Ectodermal cell (in vitro differentiated cells): ENCODE results near the gene A2ML1.

Source experiments
- H3K27ac ChIP-seq: 2 replicates; pipeline ENCODE4 v1.7.0; 2013; ENCODE audit warnings: mild to moderate bottlenecking, low read depth, low read length; ENCODE audit not compliant: insufficient read depth, poor library complexity, severe bottlenecking
- H3K27me3 ChIP-seq: 2 replicates; pipeline ENCODE4 v1.7.0; 2013; ENCODE audit warnings: mild to moderate bottlenecking, low read length; ENCODE audit not compliant: insufficient read depth, control insufficient read depth, poor library complexity, severe bottlenecking
- H3K36me3 ChIP-seq: one replicate; pipeline ENCODE4 v1.7.0; 2013; ENCODE audit warnings: low read length; ENCODE audit not compliant: control insufficient read depth, insufficient read depth
- H3K4me1 ChIP-seq: one replicate; pipeline ENCODE4 v1.7.0; 2013; ENCODE audit warnings: low read length; ENCODE audit not compliant: control insufficient read depth, insufficient read depth
- H3K4me3 ChIP-seq: 2 replicates; pipeline ENCODE4 v1.7.0; 2013; ENCODE audit warnings: low read depth, low read length, control low read depth; ENCODE audit not compliant: insufficient read depth
- H3K9me3 ChIP-seq: 2 replicates; pipeline ENCODE4 v1.7.0; 2013; ENCODE audit warnings: mild to moderate bottlenecking, low read length, moderate library complexity; ENCODE audit not compliant: control insufficient read depth
- WGBS, 2 experiments: methylation state at CpG; one replicate each; pipeline ENCODE4 v1.1.7; 2013; ENCODE audit warnings: missing lambda C conversion rate in 2 of 2; 5-methylcytosine and 5-hydroxymethylcytosine counted together

Gene A2ML1

GRCh38 chr12:8829125-8829518 lies 6.7 kb downstream of the A2ML1 start:
- H3K27ac ChIP-seq, result no peak overlapping the region
- no peak overlapping the region for H3K4me3 ChIP-seq
- 85% methylated on average over 5 of the region's 5 CpGs for WGBS, 2 experiments
- H3K36me3 ChIP-seq, result no peaks in the 10 kb centered on the region
- no peaks in the 10 kb centered on the region for H3K9me3 ChIP-seq
- H3K4me1 ChIP-seq, result peaks cover 3% of the 10 kb centered on the region
- no peaks in the 10 kb centered on the region for H3K27me3 ChIP-seq

- Histone ChIP-seq H3K4me3 (no peak overlapping the region), H3K27me3 (no peaks in the 10 kb centered on the region), H3K36me3 (no peaks in the 10 kb centered on the region), H3K4me1 (peaks cover 8% of the 10 kb centered on the region), H3K9me3 (no peaks in the 10 kb centered on the region), H3K27ac (no peak overlapping the region)
- WGBS, 2 experiments, result 93% methylated on average over 7 of the region's 7 CpGs
Measured at GRCh38 chr12:8829621-8830020, 7.2 kb downstream of the A2ML1 start.

DNA sequence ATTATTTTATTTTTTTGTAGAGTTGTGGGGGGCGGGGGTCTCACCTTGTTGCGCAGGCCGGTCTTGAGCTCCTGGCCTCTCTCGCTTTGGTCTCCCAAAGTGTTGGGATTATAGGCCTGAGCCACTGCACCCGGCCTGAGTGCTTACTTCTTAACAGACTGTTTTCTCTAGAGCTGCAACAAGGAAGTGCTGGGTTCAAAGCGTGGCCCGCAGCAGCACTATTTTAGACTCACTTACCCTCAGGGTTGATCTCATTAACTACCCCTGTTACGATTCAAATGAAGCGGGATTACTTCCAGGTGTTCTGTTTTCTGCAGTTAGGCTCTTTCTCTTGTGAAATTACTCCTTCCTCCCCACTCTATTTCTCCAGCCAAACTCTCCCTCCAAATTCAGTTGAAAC lies 8.7 kb downstream of the A2ML1 start:
- 79 to 87% methylated on average over 9 of the region's 9 CpGs for WGBS, 2 experiments
- Histone ChIP-seq H3K9me3 (no peaks in the 10 kb centered on the region), H3K27ac (no peak overlapping the region), H3K27me3 (no peaks in the 10 kb centered on the region), H3K36me3 (no peaks in the 10 kb centered on the region), H3K4me1 (peaks cover 8% of the 10 kb centered on the region), H3K4me3 (no peak overlapping the region)

DNA sequence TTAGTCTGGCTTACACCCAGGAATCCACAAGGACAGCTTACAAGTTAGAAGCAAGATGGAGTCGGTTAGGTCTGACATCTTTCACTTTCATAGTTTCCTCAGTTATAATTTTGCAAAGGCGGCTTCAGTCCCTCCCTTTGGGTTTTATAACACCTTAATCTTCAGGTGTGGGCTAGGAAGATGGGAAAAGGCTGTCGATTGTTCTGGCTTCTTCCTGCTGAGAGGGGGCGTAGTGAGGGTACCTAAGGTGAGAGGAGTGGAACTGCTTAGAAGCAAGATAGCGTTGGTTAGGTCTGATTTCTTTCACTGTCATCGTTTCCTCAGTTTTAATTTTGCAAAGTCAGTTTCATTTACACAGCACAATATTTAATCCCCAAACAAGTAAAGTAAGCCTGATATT lies 10.1 kb downstream of the A2ML1 start:
- peaks cover 8% of the 10 kb centered on the region for H3K4me1 ChIP-seq
- no peaks in the 10 kb centered on the region for H3K9me3 ChIP-seq
- H3K27ac ChIP-seq, result no peak overlapping the region
- H3K4me3 ChIP-seq, result no peak overlapping the region
- H3K27me3 ChIP-seq, result no peaks in the 10 kb centered on the region
- 90% methylated on average over 6 of the region's 6 CpGs for WGBS, 2 experiments
- H3K36me3 ChIP-seq, result no peaks in the 10 kb centered on the region

- Histone ChIP-seq H3K9me3 (no peaks in the 10 kb centered on the region), H3K4me1 (peaks cover 6% of the 10 kb centered on the region), H3K27ac (no peak overlapping the region), H3K4me3 (no peak overlapping the region), H3K27me3 (no peaks in the 10 kb centered on the region), H3K36me3 (no peaks in the 10 kb centered on the region)
- 9 to 13% methylated on average over 1 of the region's 1 CpG for WGBS, 2 experiments
Measured at GRCh38 chr12:8834230-8834629, 11.8 kb downstream of the A2ML1 start.

GRCh38 chr12:8837291-8837690 lies 14.9 kb downstream of the A2ML1 start:
- H3K36me3 ChIP-seq, result no peaks in the 10 kb centered on the region
- peaks cover 6% of the 10 kb centered on the region for H3K4me1 ChIP-seq
- H3K27me3 ChIP-seq, result no peaks in the 10 kb centered on the region
- no peaks in the 10 kb centered on the region for H3K9me3 ChIP-seq
- WGBS, 2 experiments, result 93 to 94% methylated on average over 9 of the region's 9 CpGs
- H3K27ac ChIP-seq, result no peak overlapping the region
- H3K4me3 ChIP-seq, result no peak overlapping the region

DNA sequence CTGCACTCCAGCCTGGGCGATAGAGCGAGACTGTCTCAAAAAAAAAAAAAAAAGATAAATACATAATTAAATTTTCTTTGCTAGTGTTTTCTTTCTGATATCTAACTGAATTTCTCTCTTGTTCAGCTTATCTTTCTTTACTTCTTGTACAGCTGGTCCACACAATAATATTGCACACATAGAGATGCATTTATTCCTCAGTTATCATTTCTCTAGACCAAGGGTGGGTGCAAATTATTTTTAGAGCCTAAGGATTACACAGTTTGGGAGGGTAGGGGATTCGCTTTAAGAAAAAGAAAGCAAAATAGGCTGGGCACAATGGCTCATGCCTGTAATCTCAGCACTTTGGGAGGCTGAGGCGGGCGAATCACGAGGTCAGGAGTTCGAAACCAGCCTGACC lies 17.9 kb downstream of the A2ML1 start:
- Histone ChIP-seq H3K27me3 (no peaks in the 10 kb centered on the region), H3K4me3 (no peak overlapping the region), H3K36me3 (no peaks in the 10 kb centered on the region), H3K4me1 (no peaks in the 10 kb centered on the region), H3K9me3 (no peaks in the 10 kb centered on the region), H3K27ac (no peak overlapping the region)
- 88 to 97% methylated on average over 5 to 7 of the region's 7 CpGs for WGBS, 2 experiments

- no peaks in the 10 kb centered on the region for H3K36me3 ChIP-seq
- no peaks in the 10 kb centered on the region for H3K27me3 ChIP-seq
- H3K27ac ChIP-seq, result no peak overlapping the region
- WGBS, 2 experiments, result 88 to 91% methylated on average over 7 of the region's 8 CpGs
- H3K4me3 ChIP-seq, result no peak overlapping the region
- no peaks in the 10 kb centered on the region for H3K9me3 ChIP-seq
- H3K4me1 ChIP-seq, result no peaks in the 10 kb centered on the region
Measured at GRCh38 chr12:8840938-8841633, 18.7 kb downstream of the A2ML1 start.

GRCh38 chr12:8841778-8842177 lies 19.4 kb downstream of the A2ML1 start:
- no peak overlapping the region for H3K27ac ChIP-seq
- H3K36me3 ChIP-seq, result no peaks in the 10 kb centered on the region
- no peaks in the 10 kb centered on the region for H3K9me3 ChIP-seq
- no peaks in the 10 kb centered on the region for H3K4me1 ChIP-seq
- no peaks in the 10 kb centered on the region for H3K27me3 ChIP-seq
- 93 to 95% methylated on average over 4 of the region's 4 CpGs for WGBS, 2 experiments
- no peak overlapping the region for H3K4me3 ChIP-seq

GRCh38 chr12:8844665-8845064 lies 22.2 kb downstream of the A2ML1 start:
- Histone ChIP-seq H3K27me3 (no peaks in the 10 kb centered on the region), H3K4me1 (no peaks in the 10 kb centered on the region)
- WGBS, 2 experiments, result 87 to 88% methylated on average over 11 of the region's 11 CpGs

GRCh38 chr12:8846305-8846704 lies 23.9 kb downstream of the A2ML1 start:
- WGBS, 2 experiments, result 92 to 96% methylated on average over 3 of the region's 3 CpGs
- H3K27me3 ChIP-seq, result no peaks in the 10 kb centered on the region

More at GRCh38 chr12:8844665-8845064, 22.2 kb downstream of the A2ML1 start:
- H3K27ac ChIP-seq, result no peak overlapping the region
- H3K4me3 ChIP-seq, result no peak overlapping the region
- H3K9me3 ChIP-seq, result no peaks in the 10 kb centered on the region
- no peaks in the 10 kb centered on the region for H3K36me3 ChIP-seq

More at GRCh38 chr12:8846305-8846704, 23.9 kb downstream of the A2ML1 start:
- no peak overlapping the region for H3K27ac ChIP-seq
- no peaks in the 10 kb centered on the region for H3K4me1 ChIP-seq
- H3K36me3 ChIP-seq, result no peaks in the 10 kb centered on the region
- H3K4me3 ChIP-seq, result no peak overlapping the region
- H3K9me3 ChIP-seq, result no peaks in the 10 kb centered on the region
